ENCODE data around the gene GDAP2.
"Not testable (repeated sequence)": the region's sequence is repeated elsewhere in the genome, so short reads cannot be mapped to it uniquely, and the experiment has no call there.

Gene GDAP2

DNA sequence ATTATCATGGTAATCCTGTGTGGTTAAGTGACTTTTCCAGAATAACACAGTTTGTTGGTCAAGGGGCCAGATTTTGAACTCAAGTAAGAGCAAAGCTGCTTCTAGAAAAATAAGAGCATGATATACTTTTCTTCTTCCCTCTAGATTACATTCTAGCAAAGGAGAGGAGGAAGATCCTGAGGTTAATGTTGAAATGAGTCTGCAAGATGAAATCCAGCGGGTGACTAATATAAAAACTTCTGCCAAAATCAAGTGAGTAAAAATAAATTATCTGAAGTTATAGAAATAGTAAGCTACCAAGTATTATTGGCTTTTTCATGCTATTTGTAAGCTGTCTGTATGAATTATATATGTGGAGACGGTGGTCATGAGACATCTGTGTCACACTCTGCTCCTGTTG, 12.9 kb upstream of the GDAP2 start:
- Histone ChIP-seq H3K36me3 (ENCODE audit: control insufficient read depth in 1 of 2, insufficient read depth in 2 of 2, low read length in 2 of 2) (peaks cover 27 to 95% of the 10 kb centered on the region in 2 donors), H3K4me1 (ENCODE audit: control insufficient read depth in 1 of 2, insufficient read depth in 2 of 2, low read length in 2 of 2) (no peaks in the 10 kb centered on the region)

DNA sequence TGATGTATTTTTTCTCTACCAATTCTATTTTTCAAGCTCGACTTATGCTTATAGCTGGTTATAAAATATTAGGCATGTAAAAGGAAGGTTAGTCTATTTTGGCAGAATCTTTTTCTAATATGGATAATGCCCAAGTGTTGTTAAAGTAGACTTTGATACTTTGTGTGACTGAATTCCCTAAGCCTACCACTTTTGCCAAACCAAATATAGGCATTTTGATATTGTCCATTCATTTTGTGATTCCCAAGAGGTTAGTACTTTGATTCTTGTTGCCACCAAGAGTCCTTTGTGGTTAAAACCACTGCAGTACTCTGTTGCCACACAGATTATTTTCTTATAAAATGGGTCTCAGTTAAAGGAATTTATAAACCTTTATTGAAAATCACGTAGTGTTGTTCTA, 4.3 kb upstream of the GDAP2 start:
- H3K27me3 ChIP-seq (ENCODE audit: control insufficient read depth in 1 of 2, insufficient read depth in 2 of 2, low read length in 2 of 2) = no peaks in the 10 kb centered on the region
- H3K36me3 ChIP-seq (ENCODE audit: control insufficient read depth in 1 of 2, insufficient read depth in 2 of 2, low read length in 2 of 2) = peaks cover 15 to 31% of the 10 kb centered on the region in 2 donors
- H3K9ac ChIP-seq (ENCODE audit: low read depth in 1 of 2, low read length in 2 of 2) = no peak overlapping the region
- no peak overlapping the region for H3K27ac ChIP-seq (ENCODE audit: low read depth, low read length)
- H3K9me3 ChIP-seq (ENCODE audit: control insufficient read depth in 1 of 2, low read length in 2 of 2) = no peaks in the 10 kb centered on the region
- no peak overlapping the region for H3K4me3 ChIP-seq (ENCODE audit: low read depth in 1 of 2, low read length in 2 of 2)
- peaks cover 12 to 16% of the 10 kb centered on the region in 2 donors for H3K4me1 ChIP-seq (ENCODE audit: control insufficient read depth in 1 of 2, insufficient read depth in 2 of 2, low read length in 2 of 2)

More for the DNA sequence above, 12.9 kb upstream of the GDAP2 start:
- Histone ChIP-seq H3K27me3 (ENCODE audit: control insufficient read depth in 1 of 2, insufficient read depth in 2 of 2, low read length in 2 of 2) (no peaks in the 10 kb centered on the region), H3K4me3 (ENCODE audit: low read depth in 1 of 2, low read length in 2 of 2) (no peak overlapping the region), H3K9ac (ENCODE audit: low read depth in 1 of 2, low read length in 2 of 2) (no peak overlapping the region), H3K27ac (ENCODE audit: low read depth, low read length) (no peak overlapping the region), H3K9me3 (ENCODE audit: control insufficient read depth in 1 of 2, low read length in 2 of 2) (no peaks in the 10 kb centered on the region)

DNA sequence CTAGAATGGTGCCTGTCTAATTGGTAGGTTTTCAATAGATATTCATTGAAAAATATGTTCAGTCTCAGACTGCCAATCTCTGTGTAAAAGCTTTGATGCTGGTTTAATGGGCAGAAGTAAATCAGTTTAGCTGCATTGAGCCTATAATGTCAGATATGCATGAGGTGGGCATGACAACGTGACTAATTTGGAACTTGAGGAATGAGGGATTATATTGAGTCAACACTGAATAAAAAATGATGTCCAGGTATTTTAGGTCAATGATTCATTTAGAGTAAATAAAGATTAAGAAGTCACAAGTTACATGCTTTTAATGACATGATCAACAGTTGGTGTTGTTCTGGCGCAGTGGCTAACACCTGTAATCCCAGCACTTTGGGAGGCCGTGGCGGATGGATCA, 3.2 kb upstream of the GDAP2 start:
- no peaks in the 10 kb centered on the region for H3K27me3 ChIP-seq (ENCODE audit: control insufficient read depth in 1 of 2, insufficient read depth in 2 of 2, low read length in 2 of 2)
- no peak overlapping the region for H3K9ac ChIP-seq (ENCODE audit: low read depth in 1 of 2, low read length in 2 of 2)
- H3K9me3 ChIP-seq (ENCODE audit: control insufficient read depth in 1 of 2, low read length in 2 of 2) = no peaks in the 10 kb centered on the region
- peaks cover 18 to 24% of the 10 kb centered on the region in 2 donors for H3K4me1 ChIP-seq (ENCODE audit: control insufficient read depth in 1 of 2, insufficient read depth in 2 of 2, low read length in 2 of 2)
- H3K4me3 ChIP-seq (ENCODE audit: low read depth in 1 of 2, low read length in 2 of 2) = no peak overlapping the region
- peaks cover 6 to 19% of the 10 kb centered on the region in 2 donors for H3K36me3 ChIP-seq (ENCODE audit: control insufficient read depth in 1 of 2, insufficient read depth in 2 of 2, low read length in 2 of 2)
- H3K27ac ChIP-seq (ENCODE audit: low read depth, low read length) = no peak overlapping the region

DNA sequence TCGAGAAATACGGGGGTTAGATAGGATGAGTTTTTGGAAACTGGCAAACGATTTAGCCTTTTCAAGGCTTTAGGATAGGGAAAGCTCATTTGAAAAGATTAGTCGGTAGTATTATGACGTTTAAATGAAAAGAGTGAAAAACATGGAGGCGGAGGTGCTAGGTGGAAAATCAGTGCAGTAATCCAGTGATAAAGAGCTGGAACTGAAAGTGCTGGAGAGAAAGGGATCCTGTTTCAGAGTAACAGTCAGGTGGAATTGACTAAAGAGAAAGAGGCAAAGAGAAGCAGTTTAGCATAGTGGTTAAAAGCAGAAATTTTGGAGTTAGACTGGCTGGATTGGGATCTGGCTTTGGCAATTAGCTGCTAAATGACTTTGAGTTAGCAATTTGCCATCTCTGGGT, 1.1 kb upstream of the GDAP2 start:
- Histone ChIP-seq H3K27me3 (ENCODE audit: control insufficient read depth in 1 of 2, insufficient read depth in 2 of 2, low read length in 2 of 2) (no peaks in the 10 kb centered on the region), H3K36me3 (ENCODE audit: control insufficient read depth in 1 of 2, insufficient read depth in 2 of 2, low read length in 2 of 2) (peaks cover 6 to 9% of the 10 kb centered on the region in 2 donors), H3K4me1 (ENCODE audit: control insufficient read depth in 1 of 2, insufficient read depth in 2 of 2, low read length in 2 of 2) (peaks cover 21 to 24% of the 10 kb centered on the region in 2 donors), H3K9me3 (ENCODE audit: control insufficient read depth in 1 of 2, low read length in 2 of 2) (no peaks in the 10 kb centered on the region), H3K27ac (ENCODE audit: low read depth, low read length) (no peak overlapping the region), H3K4me3 (ENCODE audit: low read depth in 1 of 2, low read length in 2 of 2) (peak overlapping the region; percentile 99), H3K9ac (ENCODE audit: low read depth in 1 of 2, low read length in 2 of 2) (peak overlapping the region; percentile 90)

DNA sequence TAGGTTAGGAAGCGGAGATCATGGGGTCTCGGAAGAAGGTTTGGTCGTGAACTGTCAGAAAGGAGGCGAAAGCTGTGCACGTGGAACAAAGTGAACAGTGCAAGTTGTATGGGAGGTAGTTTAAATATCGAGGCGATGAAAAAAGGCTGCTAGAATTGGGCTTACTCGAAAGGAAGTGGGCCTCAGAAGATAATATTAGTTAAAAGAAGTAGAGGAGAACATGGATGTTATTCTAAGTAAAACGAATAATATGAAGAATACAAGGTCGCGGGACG, 689 bp upstream of the GDAP2 start:
- peak overlapping the region; percentile 22 for H3K27ac ChIP-seq (ENCODE audit: low read depth, low read length)
- peaks cover 6 to 9% of the 10 kb centered on the region in 2 donors for H3K36me3 ChIP-seq (ENCODE audit: control insufficient read depth in 1 of 2, insufficient read depth in 2 of 2, low read length in 2 of 2)
- H3K9ac ChIP-seq (ENCODE audit: low read depth in 1 of 2, low read length in 2 of 2) = peak overlapping the region; percentile 90
- H3K4me1 ChIP-seq (ENCODE audit: control insufficient read depth in 1 of 2, insufficient read depth in 2 of 2, low read length in 2 of 2) = peaks cover 21 to 24% of the 10 kb centered on the region in 2 donors
- H3K27me3 ChIP-seq (ENCODE audit: control insufficient read depth in 1 of 2, insufficient read depth in 2 of 2, low read length in 2 of 2) = no peaks in the 10 kb centered on the region
- H3K4me3 ChIP-seq (ENCODE audit: low read depth in 1 of 2, low read length in 2 of 2) = peak overlapping the region; percentile 99
- H3K9me3 ChIP-seq (ENCODE audit: control insufficient read depth in 1 of 2, low read length in 2 of 2) = no peaks in the 10 kb centered on the region

DNA sequence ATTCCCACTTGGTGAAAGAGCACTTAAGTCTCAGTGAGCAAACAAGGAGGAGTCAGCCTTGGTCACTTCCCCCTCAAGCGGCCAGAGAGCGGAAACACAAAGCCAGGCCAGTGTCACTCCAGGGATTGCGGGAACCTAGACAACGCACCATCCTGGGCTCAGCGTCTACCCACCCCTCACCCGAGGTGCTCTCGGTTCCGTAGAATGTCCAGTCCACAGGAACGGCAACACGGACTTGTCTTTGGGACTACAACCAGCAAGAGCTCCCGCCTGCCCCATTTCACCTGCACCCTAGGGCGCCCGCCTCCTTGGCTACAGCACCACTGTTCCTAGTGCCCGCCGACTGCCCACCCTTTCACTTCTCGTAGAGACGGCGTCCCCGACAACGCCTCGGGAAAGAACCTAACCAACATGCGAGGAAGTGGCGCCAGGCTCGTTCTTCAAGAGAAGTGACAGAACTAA, 509 bp downstream of the GDAP2 start:
- Histone ChIP-seq H3K4me1 (ENCODE audit: control insufficient read depth in 1 of 2, insufficient read depth in 2 of 2, low read length in 2 of 2) (peaks cover 21 to 24% of the 10 kb centered on the region in 2 donors), H3K4me3 (ENCODE audit: low read depth in 1 of 2, low read length in 2 of 2) (peak overlapping the region; percentile 99), H3K36me3 (ENCODE audit: control insufficient read depth in 1 of 2, insufficient read depth in 2 of 2, low read length in 2 of 2) (peaks cover 0 to 10% of the 10 kb centered on the region in 2 donors), H3K9ac (ENCODE audit: low read depth in 1 of 2, low read length in 2 of 2) (peak overlapping the region; percentile 90), H3K9me3 (ENCODE audit: control insufficient read depth in 1 of 2, low read length in 2 of 2) (no peaks in the 10 kb centered on the region), H3K27ac (ENCODE audit: low read depth, low read length) (peak overlapping the region; percentile 90), H3K27me3 (ENCODE audit: control insufficient read depth in 1 of 2, insufficient read depth in 2 of 2, low read length in 2 of 2) (no peaks in the 10 kb centered on the region)

DNA sequence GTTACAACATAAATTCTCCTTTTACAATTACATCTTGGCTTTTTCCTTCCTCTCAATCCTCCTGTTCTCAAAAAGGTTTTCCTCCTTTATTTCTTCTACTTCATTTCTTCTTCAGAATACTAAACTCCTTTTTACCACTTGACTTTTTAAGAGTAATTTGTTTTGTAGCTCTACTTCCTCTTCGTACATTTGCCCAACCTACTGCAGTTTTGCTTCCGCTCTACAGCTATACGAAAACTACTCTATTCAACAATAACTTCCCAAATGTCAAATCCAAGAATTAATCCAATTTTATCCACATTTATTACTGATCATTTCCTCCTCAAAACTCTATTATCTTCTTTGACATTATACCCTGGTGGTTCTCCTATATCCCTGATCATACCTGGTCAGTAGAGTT, 3.4 kb downstream of the GDAP2 start:
- Histone ChIP-seq H3K4me1 (ENCODE audit: control insufficient read depth in 1 of 2, insufficient read depth in 2 of 2, low read length in 2 of 2) (peaks cover 11 to 21% of the 10 kb centered on the region in 2 donors), H3K27ac (ENCODE audit: low read depth, low read length) (no peak overlapping the region), H3K4me3 (ENCODE audit: low read depth in 1 of 2, low read length in 2 of 2) (no peak overlapping the region), H3K9ac (ENCODE audit: low read depth in 1 of 2, low read length in 2 of 2) (no peak overlapping the region), H3K36me3 (ENCODE audit: control insufficient read depth in 1 of 2, insufficient read depth in 2 of 2, low read length in 2 of 2) (peaks cover 0 to 11% of the 10 kb centered on the region in 2 donors), H3K27me3 (ENCODE audit: control insufficient read depth in 1 of 2, insufficient read depth in 2 of 2, low read length in 2 of 2) (no peaks in the 10 kb centered on the region), H3K9me3 (ENCODE audit: control insufficient read depth in 1 of 2, low read length in 2 of 2) (no peaks in the 10 kb centered on the region)

DNA sequence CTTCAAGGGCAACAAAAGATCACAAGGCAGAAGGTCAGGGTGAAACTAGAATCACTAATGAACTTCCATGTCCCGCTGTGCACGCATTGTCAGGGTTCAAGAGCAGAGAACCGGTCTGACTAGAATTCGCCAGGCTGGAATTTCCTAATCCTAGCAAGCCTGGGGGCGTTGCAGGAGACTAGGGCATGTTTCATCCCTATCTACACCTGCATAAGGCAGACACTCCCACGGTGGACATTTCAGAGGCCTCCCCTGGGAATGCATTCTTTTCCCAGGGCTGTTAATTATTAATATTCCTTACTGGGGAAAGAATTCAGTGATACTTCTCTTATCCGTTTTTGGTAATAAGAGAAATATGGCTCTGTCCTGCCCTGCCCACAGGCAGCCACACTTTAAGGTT, 6.7 kb downstream of the GDAP2 start:
- H3K9ac ChIP-seq (ENCODE audit: low read depth in 1 of 2, low read length in 2 of 2); H3K4me1 ChIP-seq (ENCODE audit: control insufficient read depth in 1 of 2, insufficient read depth in 2 of 2, low read length in 2 of 2); H3K4me3 ChIP-seq (ENCODE audit: low read depth in 1 of 2, low read length in 2 of 2); H3K9me3 ChIP-seq (ENCODE audit: control insufficient read depth in 1 of 2, low read length in 2 of 2); H3K27me3 ChIP-seq (ENCODE audit: control insufficient read depth in 1 of 2, insufficient read depth in 2 of 2, low read length in 2 of 2); H3K27ac ChIP-seq (ENCODE audit: low read depth, low read length): not testable (repeated sequence)
- peaks cover 9 to 34% of the 10 kb centered on the region in 2 donors for H3K36me3 ChIP-seq (ENCODE audit: control insufficient read depth in 1 of 2, insufficient read depth in 2 of 2, low read length in 2 of 2)

DNA sequence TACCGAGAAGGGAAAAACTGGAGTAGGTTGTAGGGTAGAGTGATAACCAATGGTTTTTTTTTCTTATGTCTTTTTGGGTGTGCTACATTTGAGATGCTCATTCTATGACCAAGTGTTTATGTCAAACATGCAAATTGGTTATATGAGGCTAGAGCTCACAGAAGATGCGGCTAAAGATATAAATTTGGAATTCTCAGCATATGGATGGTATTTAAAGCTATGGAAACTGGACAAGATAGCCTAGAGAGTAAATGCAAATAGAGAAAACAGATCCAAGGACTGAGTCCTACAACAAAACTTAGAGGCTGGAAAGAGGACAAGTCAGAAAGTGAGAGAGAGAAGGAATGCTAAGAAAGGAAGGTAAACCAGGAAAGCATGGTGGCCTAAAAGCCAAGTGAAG, 7.4 kb downstream of the GDAP2 start:
- H3K9me3 ChIP-seq (ENCODE audit: control insufficient read depth in 1 of 2, low read length in 2 of 2) = no peaks in the 10 kb centered on the region
- H3K36me3 ChIP-seq (ENCODE audit: control insufficient read depth in 1 of 2, insufficient read depth in 2 of 2, low read length in 2 of 2) = peaks cover 9 to 38% of the 10 kb centered on the region in 2 donors
- H3K4me3 ChIP-seq (ENCODE audit: low read depth in 1 of 2, low read length in 2 of 2) = no peak overlapping the region
- H3K27ac ChIP-seq (ENCODE audit: low read depth, low read length) = no peak overlapping the region
- no peaks in the 10 kb centered on the region for H3K4me1 ChIP-seq (ENCODE audit: control insufficient read depth in 1 of 2, insufficient read depth in 2 of 2, low read length in 2 of 2)
- no peak overlapping the region for H3K9ac ChIP-seq (ENCODE audit: low read depth in 1 of 2, low read length in 2 of 2)
- H3K27me3 ChIP-seq (ENCODE audit: control insufficient read depth in 1 of 2, insufficient read depth in 2 of 2, low read length in 2 of 2) = no peaks in the 10 kb centered on the region

DNA sequence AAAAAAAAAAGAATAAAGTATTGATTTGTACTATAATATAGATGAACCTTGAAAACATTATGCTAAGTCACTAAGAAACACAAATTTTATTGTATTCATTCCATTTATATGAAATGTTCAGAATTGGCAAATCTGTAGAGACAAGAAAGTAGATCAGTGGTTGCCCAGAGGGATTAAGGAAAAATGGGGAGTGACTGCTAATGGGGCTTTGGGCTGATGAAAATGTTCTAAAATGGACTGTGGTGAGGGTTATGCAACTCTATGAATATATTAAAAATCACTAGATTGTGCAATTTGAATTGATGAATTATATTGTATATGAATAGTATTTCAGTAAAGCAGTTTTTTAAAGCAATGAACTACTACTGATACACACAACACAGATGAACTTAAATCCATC, 10.0 kb downstream of the GDAP2 start:
- no peak overlapping the region for H3K9ac ChIP-seq (ENCODE audit: low read depth in 1 of 2, low read length in 2 of 2)
- no peaks in the 10 kb centered on the region for H3K4me1 ChIP-seq (ENCODE audit: control insufficient read depth in 1 of 2, insufficient read depth in 2 of 2, low read length in 2 of 2)
- H3K27ac ChIP-seq (ENCODE audit: low read depth, low read length) = no peak overlapping the region
- H3K4me3 ChIP-seq (ENCODE audit: low read depth in 1 of 2, low read length in 2 of 2) = no peak overlapping the region
- H3K27me3 ChIP-seq (ENCODE audit: control insufficient read depth in 1 of 2, insufficient read depth in 2 of 2, low read length in 2 of 2) = no peaks in the 10 kb centered on the region
- peaks cover 18 to 59% of the 10 kb centered on the region in 2 donors for H3K36me3 ChIP-seq (ENCODE audit: control insufficient read depth in 1 of 2, insufficient read depth in 2 of 2, low read length in 2 of 2)
- H3K9me3 ChIP-seq (ENCODE audit: control insufficient read depth in 1 of 2, low read length in 2 of 2) = no peaks in the 10 kb centered on the region

DNA sequence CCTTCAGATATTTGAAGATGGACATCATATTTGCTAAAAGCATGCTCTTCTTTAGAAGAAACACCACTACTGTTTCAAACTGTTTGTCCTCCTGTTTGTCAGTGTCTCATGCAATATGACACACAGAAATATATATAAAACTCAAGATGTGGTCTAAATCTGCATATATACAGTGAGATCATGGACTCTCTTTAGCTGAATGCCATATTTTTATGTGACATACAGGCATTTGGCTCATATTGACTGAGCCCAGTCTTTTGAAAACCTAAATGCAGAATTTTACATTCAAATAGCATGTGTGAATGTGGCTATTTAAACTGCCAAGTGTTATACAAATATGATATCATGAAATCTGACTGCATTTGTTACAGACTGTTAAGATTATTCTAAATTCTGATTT, 18.4 kb downstream of the GDAP2 start:
- Histone ChIP-seq H3K4me1 (ENCODE audit: control insufficient read depth in 1 of 2, insufficient read depth in 2 of 2, low read length in 2 of 2) (no peaks in the 10 kb centered on the region), H3K36me3 (ENCODE audit: control insufficient read depth in 1 of 2, insufficient read depth in 2 of 2, low read length in 2 of 2) (peaks cover 19 to 65% of the 10 kb centered on the region in 2 donors), H3K9ac (ENCODE audit: low read depth in 1 of 2, low read length in 2 of 2) (no peak overlapping the region), H3K4me3 (ENCODE audit: low read depth in 1 of 2, low read length in 2 of 2) (no peak overlapping the region), H3K27ac (ENCODE audit: low read depth, low read length) (no peak overlapping the region), H3K9me3 (ENCODE audit: control insufficient read depth in 1 of 2, low read length in 2 of 2) (no peaks in the 10 kb centered on the region), H3K27me3 (ENCODE audit: control insufficient read depth in 1 of 2, insufficient read depth in 2 of 2, low read length in 2 of 2) (no peaks in the 10 kb centered on the region)
